ENCODE data around the gene GATA3. TPM values are rescaled to one million over a fixed set of nuclear protein-coding genes. Genes with fewer than 3 reads are reported as not detected.

Gene GATA3
- total and polyA plus RNA-seq, 2 of the 8 experiments (the other 6 are each of a cell fraction or from before 2014, with no cell fraction given) = 0.02 to 0.43 TPM

- 66% methylated on average over 5 of the region's 5 CpGs; no CpG with 5 or more reads in 1 of the 2 experiments for WGBS, 2 experiments (ENCODE audit: extremely low coverage in 1 of 2, insufficient coverage in 1 of 2, insufficient read length in 1 of 2, insufficient replicate concordance in 2 of 2, low coverage in 1 of 2, low lambda C conversion rate in 2 of 2, missing lambda C conversion rate in 1 of 2)
- DNase-seq (ENCODE audit: low read depth in 1 of 2, low spot score in 2 of 2) (no peak), FAIRE-seq (no peak)
- Histone ChIP-seq H3K18ac (ENCODE audit: extremely low read depth, low read length) (no peak overlapping the region), H3K23ac (ENCODE audit: insufficient read length) (no peak overlapping the region), H2AFZ (ENCODE audit: low read length) (no peak overlapping the region), H2BK15ac (ENCODE audit: low read length) (no peak overlapping the region), H2BK5ac (ENCODE audit: low read depth, low read length) (no peak overlapping the region), H3K56ac (replicated peaks; ENCODE audit: insufficient read length, low read depth, low read length) (no peak overlapping the region), H3K79me2 (ENCODE audit: control insufficient read depth in 1 of 2, insufficient read depth in 2 of 2, low read length in 2 of 2) (no peaks in the 10 kb centered on the region), H3K27ac (ENCODE audit: low read depth, low read length) (no peak overlapping the region), H4K8ac (ENCODE audit: extremely low read depth, insufficient read depth, low read length) (no peak overlapping the region), H3K14ac (ENCODE audit: insufficient read length) (no peak overlapping the region), H3K9me3 (ENCODE audit: insufficient read depth in 2 of 2, low read depth in 1 of 2, low read length in 1 of 2) (no peaks in the 10 kb centered on the region), H4K91ac (replicated peaks; ENCODE audit: insufficient read length, low read length) (no peak overlapping the region), H4K20me1 (replicated peaks in 1 of 2; ENCODE audit: control insufficient read depth in 1 of 2, insufficient read depth in 2 of 2, low read length in 2 of 2) (no peaks in the 10 kb centered on the region), H2BK120ac (replicated peaks; ENCODE audit: low read depth, low read length) (no peak overlapping the region), H3K4me3 (ENCODE audit: extremely low read depth in 1 of 4, insufficient read depth in 2 of 4, low read depth in 3 of 4, low read length in 4 of 4) (no peak overlapping the region), H3K23me2 (ENCODE audit: low read depth, low read length) (no peaks in the 10 kb centered on the region), H3K36me3 (ENCODE audit: control insufficient read depth in 2 of 4, insufficient read depth in 4 of 4, low read length in 3 of 4) (no peaks in the 10 kb centered on the region), H2BK20ac (ENCODE audit: low read length) (no peak overlapping the region), H2AK5ac (ENCODE audit: low read depth, low read length) (no peak overlapping the region), H3K4me2 (ENCODE audit: insufficient read depth in 1 of 2, low read depth in 2 of 2, low read length in 2 of 2) (no peak overlapping the region), H2BK12ac (ENCODE audit: low read depth, low read length) (no peak overlapping the region), H3K79me1 (ENCODE audit: low read depth, low read length) (no peaks in the 10 kb centered on the region), H3K9ac (replicated peaks in 1 of 4; ENCODE audit: extremely low read depth in 1 of 4, low read depth in 3 of 4, low read length in 3 of 4) (no peak overlapping the region), H3K27me3 (replicated peaks in 1 of 4; ENCODE audit: control insufficient read depth in 3 of 4, extremely low read depth in 1 of 4, insufficient read depth in 3 of 4, low read length in 3 of 4) (no peaks in the 10 kb centered on the region), H3K4me1 (replicated peaks in 1 of 4; ENCODE audit: control insufficient read depth in 3 of 4, insufficient read depth in 4 of 4, low read length in 3 of 4) (peaks cover 0 to 3% (median 0%) of the 10 kb centered on the region in 4 experiments; a peak in 3 of 7 replicates), H4K5ac (ENCODE audit: insufficient read length, low read depth, low read length) (no peak overlapping the region), H3K4ac (replicated peaks; ENCODE audit: insufficient read length, low read depth, low read length) (no peak overlapping the region)
- POLR2A ChIA-PET (ENCODE audit: partially characterized antibody) = no interaction called here
- CTCF ChIA-PET (ENCODE audit: partially characterized antibody) = interaction anchor here (0.5 to 1.6 kb wide), 3 partner anchors 15 to 1218 kb away, joined by 3 to 4 read pairs (median 3); no protein-coding TSS in a partner anchor
- TF ChIP-seq GABPA (IDR thresholded peaks at IDR 0.05; ENCODE audit: borderline replicate concordance, insufficient read depth, low read length) (no peak), SIN3A (conservative IDR thresholded peaks at IDR 0.05 in 1 of 2, IDR thresholded peaks at IDR 0.05 in 1 of 2; ENCODE audit: low read depth in 1 of 2, low read length in 2 of 2) (no peak), RFX5 (IDR thresholded peaks at IDR 0.05; ENCODE audit: borderline replicate concordance, low read depth, low read length) (no peak), HDAC6 (IDR thresholded peaks at IDR 0.05; ENCODE audit: low read depth, low read length) (no peak), SP2 (IDR thresholded peaks at IDR 0.05; ENCODE audit: low read length) (no peak), USF2 (IDR thresholded peaks at IDR 0.05; ENCODE audit: low read length) (no peak), KDM5A (IDR thresholded peaks at IDR 0.05; ENCODE audit: low read length) (no peak), POLR2AphosphoS5 (IDR thresholded peaks at IDR 0.05; ENCODE audit: low read depth, low read length) (no peak), TAF7 (optimal IDR thresholded peaks at IDR 0.05; ENCODE audit: borderline replicate concordance, low read depth, low read length) (no peak), EP300 (IDR thresholded peaks at IDR 0.05; ENCODE audit: borderline replicate concordance in 1 of 2, low read depth in 2 of 2, low read length in 2 of 2) (no peak), ZNF274 (IDR thresholded peaks at IDR 0.05; ENCODE audit: borderline replicate concordance, extremely low read depth, low read length) (no peak), SAP30 (IDR thresholded peaks at IDR 0.05; ENCODE audit: insufficient read depth, insufficient replicate concordance, low read length) (no peak), SP4 (IDR thresholded peaks at IDR 0.05; ENCODE audit: low read length) (no peak)
These were observed 31.8 kb downstream of the GATA3 start for GRCh38 chr10:8086315-8086714.

Data from H1 (cell line).